Aorta (tissue), 5 donors: ENCODE data around the gene MAP2. TPM values are rescaled to one million over a fixed set of nuclear protein-coding genes. Genes with fewer than 3 reads are reported as not detected.

Source experiments
- ATAC-seq: fragments of 200-7000 bp; cut with Tn5 transposase; one replicate; pipeline ENCODE4 v1.9.1; 2022; ENCODE audit warnings: moderate library complexity; ENCODE audit not compliant: low FRiP score
- DNase-seq, 2 donors: peaks; one replicate each; pipeline ENCODE4 v3.0.0-alpha.2; 2020
- H3K27ac ChIP-seq, 2 donors: one replicate each; pipeline ENCODE4 v1.5.1; 2013; ENCODE audit warnings: low read length in 2 of 2, mild to moderate bottlenecking in 2 of 2, moderate library complexity in 2 of 2, control low read depth in 1 of 2, inconsistent platforms in 1 of 2, low read depth in 1 of 2
- H3K27me3 ChIP-seq, 2 donors: one replicate each; pipeline ENCODE4 v1.6.1; 2013; ENCODE audit warnings: control low read depth in 1 of 2, low read length in 1 of 2, mild to moderate bottlenecking in 1 of 2, moderate library complexity in 1 of 2; ENCODE audit not compliant: insufficient read depth in 2 of 2, control insufficient read depth in 1 of 2
- H3K36me3 ChIP-seq, 2 donors: one replicate each; pipeline ENCODE4 v1.6.1; 2013; ENCODE audit warnings: control low read depth in 1 of 2, low read length in 1 of 2, mild to moderate bottlenecking in 1 of 2; ENCODE audit not compliant: insufficient read depth in 2 of 2, control insufficient read depth in 1 of 2
- H3K4me1 ChIP-seq, 2 donors: one replicate each; pipeline ENCODE4 v1.6.1; 2013; ENCODE audit warnings: low read length in 2 of 2, control low read depth in 1 of 2, mild to moderate bottlenecking in 1 of 2, moderate library complexity in 1 of 2; ENCODE audit not compliant: insufficient read depth in 2 of 2, control insufficient read depth in 1 of 2
- H3K4me3 ChIP-seq, 2 donors: one replicate each; pipeline ENCODE4 v1.5.1; 2013; ENCODE audit warnings: low read length in 2 of 2, control low read depth in 1 of 2, mild to moderate bottlenecking in 1 of 2
- H3K9me3 ChIP-seq: one replicate; pipeline ENCODE4 v1.6.1; 2013; ENCODE audit warnings: mild to moderate bottlenecking, low read length; ENCODE audit not compliant: control insufficient read depth
- WGBS, 2 donors: extraction: QIAGEN DNeasy Blood & Tissue Kit; methylation state at CpG; one replicate each; pipeline ENCODE4 v1.1.7; 2013; 5-methylcytosine and 5-hydroxymethylcytosine counted together
- intact Hi-C, 2 donors: fragments of 100-400 bp; cut with DNase I; formaldehyde crosslinking; loops; one replicate each; pipeline versions ENCODE4 v1.14.2 to v1.15.0; 2022
- polyA plus RNA-seq, 2 donors: library from polyadenylated mRNA; stranded (reverse); fragments of 200-250 nt; gene quantifications; one replicate each; pipeline ENCODE4 v1.2.3, GENCODE V29; 2013
- total RNA-seq, 2 donors: library from RNA; stranded (reverse); fragmentation: NEBNext Ultra II Directional; extraction: Animal tissue kit (Norgen Biotek cat#: 25700); gene quantifications; one replicate each; pipeline ENCODE4 v1.2.1, GENCODE V29; 2021
- donor health status: healthy with polysubstance abuse.
- donor health status: Bipolar disorder and iron deficiency.
- donor health status: DM: no; HTN: no; CAD: no.
- donor health status: DM: no; HTN: no; CAD: no.
- donor health status: DM: yes; HTN: yes; CAD: no.

Gene MAP2
- total and polyA plus RNA-seq, 4 donors, result 15.3 to 59.7 (median 20.3) TPM

DNA sequence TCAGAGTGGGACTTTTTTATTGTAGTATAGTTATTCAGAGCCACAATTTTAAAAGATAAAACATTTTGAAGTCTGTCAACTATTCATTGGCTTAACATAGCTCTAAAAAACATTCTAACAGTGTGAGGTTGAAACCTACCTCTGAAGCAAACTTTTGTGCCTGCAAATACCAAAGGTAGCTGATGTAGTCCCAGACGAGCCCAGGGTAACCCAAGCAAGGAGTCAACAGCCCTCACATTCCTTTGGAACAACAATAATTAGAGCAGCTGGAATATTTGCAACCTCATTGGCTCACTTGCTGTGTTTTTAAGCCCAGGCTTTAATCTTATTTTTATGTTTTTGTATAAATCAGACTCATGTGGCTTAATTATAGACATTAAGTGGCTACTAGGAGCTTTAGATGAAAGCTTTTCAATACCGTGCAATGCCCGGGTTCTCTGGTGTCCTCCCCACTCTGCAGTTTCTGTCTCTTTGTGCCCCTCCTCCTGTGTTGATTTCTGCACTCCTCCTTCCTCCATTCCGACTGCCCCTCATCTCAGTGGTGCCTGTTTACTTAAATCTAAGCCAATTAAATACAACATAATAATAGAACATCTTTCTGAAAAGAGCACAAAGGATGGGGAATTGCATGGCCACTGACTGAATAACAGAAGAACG is 189.9 kb downstream of the MAP2 start:
- Histone ChIP-seq H3K36me3 (peaks cover 0 to 1% of the 10 kb centered on the region in 2 donors), H3K4me1 (no peaks in the 10 kb centered on the region), H3K27ac (no peak overlapping the region), H3K4me3 (no peak overlapping the region), H3K27me3 (no peaks in the 10 kb centered on the region), H3K9me3 (no peaks in the 10 kb centered on the region)
- ATAC-seq (no peak), DNase-seq (no peak)
- intact Hi-C loops, result no loop called here
- WGBS, 2 donors, result 72 to 78% methylated on average over 5 of the region's 5 CpGs

DNA sequence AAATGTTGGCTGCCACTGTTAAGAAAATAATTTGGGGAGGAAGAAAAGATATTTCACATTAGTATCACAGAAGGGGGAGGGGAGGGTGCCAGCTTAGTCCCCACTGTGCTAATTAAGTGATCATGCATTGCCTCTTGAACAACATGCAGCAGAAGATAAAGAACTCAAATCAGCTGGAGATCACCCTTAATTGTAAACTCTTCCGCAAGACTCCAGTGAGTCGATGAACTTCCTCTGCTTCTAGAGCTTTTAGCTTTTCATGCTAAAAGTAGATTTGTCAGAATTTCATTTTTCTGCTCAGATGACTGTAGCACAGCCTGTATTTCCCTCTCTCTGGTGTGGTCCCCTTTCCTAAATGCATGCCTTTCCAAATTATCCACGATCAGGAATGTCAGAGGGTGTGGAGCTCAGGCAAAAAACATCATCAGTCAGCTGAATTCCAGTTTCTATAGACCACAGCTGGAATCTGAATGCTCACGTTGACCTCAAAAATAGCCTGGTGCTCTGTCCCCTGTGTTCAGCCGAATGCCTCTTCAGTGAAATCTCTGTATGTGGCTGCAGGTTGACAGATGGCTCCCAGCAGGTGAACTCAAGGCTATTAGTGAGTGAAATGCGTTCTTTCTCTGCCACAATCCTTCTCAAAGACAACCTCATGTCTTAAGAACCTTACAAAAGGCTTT is 191.0 kb downstream of the MAP2 start:
- Histone ChIP-seq H3K27me3 (no peaks in the 10 kb centered on the region), H3K27ac (no peak overlapping the region), H3K4me3 (no peak overlapping the region), H3K4me1 (no peaks in the 10 kb centered on the region), H3K9me3 (no peaks in the 10 kb centered on the region), H3K36me3 (peaks cover 0 to 1% of the 10 kb centered on the region in 2 donors)
- DNase-seq (no peak), ATAC-seq (no peak)
- WGBS, 2 donors, result 60 to 64% methylated on average over 6 of the region's 6 CpGs
- intact Hi-C loops, result no loop called here

DNA sequence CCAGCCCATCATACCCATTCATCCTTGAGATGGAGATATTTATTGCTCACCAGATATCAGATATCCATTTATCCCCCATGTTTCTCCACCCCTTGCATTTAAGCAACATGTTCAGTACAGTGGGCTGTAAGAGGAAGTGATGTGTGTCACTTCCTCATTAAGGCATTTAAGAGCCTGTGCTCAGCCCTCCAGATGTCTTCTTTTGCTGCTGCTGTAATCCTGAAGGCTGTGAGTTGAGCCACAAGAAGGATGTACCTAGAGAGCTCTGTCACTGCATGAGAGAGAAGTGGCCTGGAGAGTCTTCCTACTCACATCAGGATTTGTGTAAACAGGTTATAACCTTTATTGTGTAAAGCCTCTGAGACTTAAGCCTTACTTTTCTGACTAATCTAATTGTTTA is 195.9 kb downstream of the MAP2 start:
- Histone ChIP-seq H3K27me3 (no peaks in the 10 kb centered on the region), H3K4me1 (no peaks in the 10 kb centered on the region), H3K27ac (no peak overlapping the region), H3K4me3 (no peak overlapping the region), H3K9me3 (no peaks in the 10 kb centered on the region), H3K36me3 (no peaks in the 10 kb centered on the region)
- ATAC-seq, result no peak
- intact Hi-C loops, result no loop called here
- no peak for DNase-seq

DNA sequence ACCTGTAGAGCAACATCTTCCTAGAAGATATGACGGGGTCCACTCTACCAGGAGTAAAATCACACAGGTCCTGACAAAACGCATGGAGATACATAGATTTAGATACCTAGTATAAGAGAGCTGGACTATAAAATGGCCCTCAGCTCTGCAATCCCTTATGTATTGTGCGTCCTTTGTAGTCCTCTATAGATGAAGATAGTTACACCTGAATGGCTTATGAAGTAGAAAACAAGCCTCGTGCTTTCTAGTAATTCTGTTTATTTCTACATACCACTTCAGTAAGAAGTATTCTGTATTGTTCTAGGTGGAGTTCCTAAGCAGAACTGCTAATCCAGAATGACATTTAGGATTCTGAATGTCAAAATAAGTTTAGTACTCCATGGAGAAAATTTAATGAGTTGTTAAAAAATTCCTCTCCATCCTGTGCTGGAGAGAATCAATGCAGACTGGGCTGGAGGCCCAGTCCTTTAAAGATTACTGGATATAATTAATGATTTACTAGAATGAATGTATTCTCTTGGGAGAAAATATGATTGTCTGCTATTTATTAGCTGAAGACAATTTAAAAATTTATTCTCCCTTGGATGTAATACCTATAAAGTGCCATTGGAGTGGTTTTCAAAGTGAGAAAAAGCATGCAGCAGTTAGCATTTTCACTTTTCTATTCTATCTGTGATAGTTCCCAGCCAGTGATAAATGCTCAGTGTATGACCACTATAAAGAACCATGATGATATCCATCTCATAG is 200.5 kb downstream of the MAP2 start:
- DNase-seq (no peak), ATAC-seq (no peak)
- Histone ChIP-seq H3K27ac (no peak overlapping the region), H3K4me3 (no peak overlapping the region), H3K9me3 (no peaks in the 10 kb centered on the region), H3K4me1 (peaks cover 0 to 2% of the 10 kb centered on the region in 2 donors), H3K36me3 (no peaks in the 10 kb centered on the region), H3K27me3 (no peaks in the 10 kb centered on the region)
- 93 to 95% methylated on average over 4 of the region's 4 CpGs for WGBS, 2 donors
- intact Hi-C loops, result no loop called here

DNA sequence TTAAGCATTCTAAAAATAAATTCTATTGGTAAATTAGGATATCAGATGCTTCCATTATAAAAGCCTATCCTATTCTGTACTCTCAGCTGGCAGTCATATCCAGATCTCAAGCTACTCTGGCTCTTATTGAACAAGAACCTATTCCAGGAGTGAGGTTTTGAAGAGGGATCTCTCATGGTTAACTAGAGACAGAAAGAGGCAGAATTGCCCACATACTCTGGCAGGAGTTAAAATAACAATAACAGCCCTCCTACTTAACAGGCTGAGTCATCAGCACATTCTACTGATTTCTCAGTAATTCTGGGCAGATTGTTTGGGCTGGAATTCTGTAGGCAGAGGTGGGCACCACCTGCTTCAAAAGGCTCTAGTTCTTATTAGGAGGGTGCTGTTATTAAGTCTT is 205.8 kb downstream of the MAP2 start:
- Histone ChIP-seq H3K4me3 (peak overlapping the region in 1 of 2 donors; percentile 26), H3K36me3 (no peaks in the 10 kb centered on the region), H3K4me1 (peaks cover 0 to 2% of the 10 kb centered on the region in 2 donors), H3K27ac (no peak overlapping the region), H3K9me3 (no peaks in the 10 kb centered on the region), H3K27me3 (no peaks in the 10 kb centered on the region)
- intact Hi-C loops, result no loop called here
- no peak for DNase-seq
- no peak for ATAC-seq

DNA sequence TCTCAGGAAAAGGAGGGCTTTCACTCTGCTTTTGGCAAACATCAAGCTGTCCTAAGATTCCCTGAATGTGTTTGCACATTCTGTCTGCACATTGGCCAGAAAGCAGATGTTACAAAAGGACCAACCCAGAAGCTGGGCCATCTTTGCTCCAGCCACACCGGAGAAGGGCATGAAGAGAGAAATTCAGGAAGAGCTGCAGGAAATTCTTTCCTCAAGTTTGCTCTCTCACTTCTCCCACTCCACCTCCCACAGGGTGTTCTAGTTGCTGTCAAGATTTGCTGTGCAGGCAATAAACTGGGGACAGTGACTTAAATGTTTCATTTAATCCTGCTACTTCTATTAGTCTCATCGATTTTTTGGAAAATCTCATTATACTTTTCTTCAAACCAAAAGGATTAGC is 210.1 kb downstream of the MAP2 start:
- ATAC-seq, result no peak
- WGBS, 2 donors, result 84 to 88% methylated on average over 2 of the region's 2 CpGs
- H3K4me3 ChIP-seq, result no peak overlapping the region
- H3K36me3 ChIP-seq, result no peaks in the 10 kb centered on the region
- no peaks in the 10 kb centered on the region for H3K9me3 ChIP-seq
- no peaks in the 10 kb centered on the region for H3K4me1 ChIP-seq
- H3K27ac ChIP-seq, result no peak overlapping the region
- no peaks in the 10 kb centered on the region for H3K27me3 ChIP-seq
- DNase-seq, result no peak
- intact Hi-C loops, result no loop called here

DNA sequence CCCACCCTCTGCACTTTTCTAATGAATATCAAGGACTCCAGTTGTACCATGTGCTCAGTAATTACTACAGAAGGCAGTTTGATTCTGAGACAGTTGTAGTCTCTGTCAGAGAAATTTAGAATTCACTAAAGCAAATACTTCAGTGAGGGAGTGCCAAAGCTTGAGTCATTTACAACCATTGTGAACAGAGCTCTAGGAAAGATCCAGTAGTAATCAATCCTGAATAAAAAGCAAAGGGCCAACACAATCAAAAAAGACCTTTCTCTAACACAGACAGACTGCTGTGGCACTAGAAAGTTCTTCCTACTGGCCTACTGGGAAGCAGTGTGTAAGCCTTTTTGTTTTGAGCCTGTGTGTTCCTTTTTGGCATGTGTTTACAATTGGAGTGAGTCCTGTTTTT is 212.2 kb downstream of the MAP2 start:
- H3K4me1 ChIP-seq, result no peaks in the 10 kb centered on the region
- no peaks in the 10 kb centered on the region for H3K36me3 ChIP-seq
- no peaks in the 10 kb centered on the region for H3K9me3 ChIP-seq
- DNase-seq (no peak), ATAC-seq (no peak)
- H3K4me3 ChIP-seq, result no peak overlapping the region
- intact Hi-C loops, result no loop called here
- H3K27ac ChIP-seq, result no peak overlapping the region
- H3K27me3 ChIP-seq, result no peaks in the 10 kb centered on the region

DNA sequence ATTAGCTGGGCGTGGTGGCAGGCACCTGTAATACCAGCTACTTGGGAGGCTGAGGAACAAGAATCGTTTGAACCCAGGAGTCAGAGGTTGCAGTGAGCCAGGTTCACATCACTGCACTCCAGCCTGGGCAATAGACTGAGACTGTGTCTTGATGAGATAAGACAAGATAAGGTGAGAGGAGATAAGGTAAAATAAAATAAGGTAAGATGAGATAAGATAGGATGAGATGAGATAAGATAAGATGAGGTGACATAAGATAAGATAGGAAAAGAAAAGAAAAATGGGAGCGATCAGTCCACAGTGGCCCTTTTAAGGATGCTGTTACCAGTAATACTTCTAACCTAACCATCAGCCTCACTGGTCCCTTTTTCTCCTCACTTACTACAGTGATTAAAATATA is 213.4 kb downstream of the MAP2 start:
- Histone ChIP-seq H3K9me3 (no peaks in the 10 kb centered on the region), H3K4me3 (no peak overlapping the region), H3K27ac (no peak overlapping the region), H3K4me1 (no peaks in the 10 kb centered on the region), H3K36me3 (no peaks in the 10 kb centered on the region), H3K27me3 (no peaks in the 10 kb centered on the region)
- DNase-seq (no peak), ATAC-seq (no peak)
- intact Hi-C loops, result no loop called here
- 70 to 83% methylated on average over 3 of the region's 3 CpGs for WGBS, 2 donors

DNA sequence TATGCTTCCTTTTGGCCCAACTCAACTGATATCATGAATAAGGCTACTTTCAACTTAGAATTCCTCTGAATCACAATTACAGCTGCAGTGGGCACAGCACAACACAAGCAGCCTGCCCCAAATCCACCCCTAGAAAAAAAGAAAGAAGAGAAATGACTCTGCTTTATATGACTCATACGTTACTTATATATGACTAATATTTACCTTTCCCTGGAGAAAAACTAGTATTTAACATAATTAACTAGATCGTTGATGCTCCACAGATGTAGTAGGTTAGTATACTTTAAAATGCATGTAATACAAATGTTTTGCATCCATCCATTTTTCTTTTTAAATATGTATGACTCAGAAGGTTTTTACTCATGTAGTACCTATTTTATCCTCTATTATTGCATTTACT is 214.5 kb downstream of the MAP2 start:
- Histone ChIP-seq H3K4me1 (no peaks in the 10 kb centered on the region), H3K27me3 (no peaks in the 10 kb centered on the region), H3K4me3 (no peak overlapping the region), H3K9me3 (no peaks in the 10 kb centered on the region), H3K27ac (no peak overlapping the region), H3K36me3 (no peaks in the 10 kb centered on the region)
- DNase-seq (no peak), ATAC-seq (no peak)
- intact Hi-C loops, result no loop called here
- WGBS, 2 donors, result 87 to 88% methylated on average over 2 of the region's 2 CpGs
